IMR-90 (cell line): ENCODE data around the gene HERC3. TPM values are rescaled to one million over a fixed set of nuclear protein-coding genes. Genes with fewer than 3 reads are reported as not detected.

ENCODE experiments used
- ATAC-seq: fragments of 200-7000 bp; cut with Tn5 transposase; 2 replicates; pipeline ENCODE4 v1.9.1; 2020; ENCODE audit warnings: low read depth, mild to moderate bottlenecking, moderate library complexity
- BruUV-seq: library from RNA; stranded (reverse); fragments of 400-500 nt; replicated peaks from 2 replicates; lab custom pipeline; 2021; lab: Mats Ljungman, UMichigan
- CTCF ChIA-PET: fragments of 300-600 bp; formaldehyde crosslinking; extraction: SDS; loops from one replicate; lab custom pipeline; 2021; ENCODE audit warnings: antibody characterized with exemption; lab: Yijun Ruan, JAX
- POLR2A ChIA-PET: fragments of 300-600 bp; sonication (Branson Sonifier 250); formaldehyde crosslinking; loops from one replicate; lab custom pipeline; 2022; ENCODE audit warnings: antibody characterized with exemption; ENCODE audit not compliant: unreplicated experiment; lab: Charles Lee
- DNase-seq: peaks from one replicate; pipeline ENCODE4 v3.0.0; 2013
- H2AFZ ChIP-seq: replicated peaks from 2 replicates; pipeline ENCODE3; 2013; ENCODE audit warnings: low read length, mild to moderate bottlenecking; ENCODE audit not compliant: poor library complexity
- H2AK5ac ChIP-seq: 2 replicates; pipeline ENCODE4 v1.6.1; 2013; ENCODE audit warnings: low read depth, low read length, inconsistent platforms
- H2AK9ac ChIP-seq: replicated peaks from 2 replicates; pipeline ENCODE3; 2013; ENCODE audit warnings: mild to moderate bottlenecking, low read depth, low read length, moderate library complexity; ENCODE audit not compliant: poor library complexity
- H2BK120ac ChIP-seq: 2 replicates; pipeline ENCODE4 v1.6.1; 2013; ENCODE audit warnings: low read depth, low read length, inconsistent platforms
- H2BK15ac ChIP-seq: 3 replicates; pipeline ENCODE4 v1.6.1; 2013; ENCODE audit warnings: low read depth, low read length, inconsistent platforms
- H2BK20ac ChIP-seq: 2 replicates; pipeline ENCODE4 v1.6.1; 2013; ENCODE audit warnings: low read depth, mild to moderate bottlenecking, inconsistent platforms, low read length, moderate library complexity
- H2BK5ac ChIP-seq: 2 replicates; pipeline ENCODE4 v1.6.1; 2013; ENCODE audit warnings: mild to moderate bottlenecking, low read depth, low read length, inconsistent platforms; ENCODE audit not compliant: poor library complexity, severe bottlenecking
- H3K14ac ChIP-seq: replicated peaks from 2 replicates; pipeline ENCODE4 v1.6.1; 2013; ENCODE audit warnings: low read depth, low read length, inconsistent platforms
- H3K18ac ChIP-seq: 2 replicates; pipeline ENCODE4 v1.6.1; 2013; ENCODE audit warnings: low read depth, low read length, control low read depth
- H3K23ac ChIP-seq: 2 replicates; pipeline ENCODE4 v1.6.1; 2013; ENCODE audit warnings: low read depth, low read length, inconsistent platforms
- H3K27ac ChIP-seq: 2 replicates; pipeline ENCODE4 v1.5.1; 2013; ENCODE audit warnings: mild to moderate bottlenecking, control low read depth, low read length; ENCODE audit not compliant: insufficient read depth
- H3K27me3 ChIP-seq: 2 replicates; pipeline ENCODE4 v1.6.1; 2013; ENCODE audit warnings: low read length; ENCODE audit not compliant: control insufficient read depth, insufficient read depth
- H3K36me3 ChIP-seq: 2 replicates; pipeline ENCODE4 v1.6.1; 2013; ENCODE audit warnings: low read length, mixed read lengths; ENCODE audit not compliant: control insufficient read depth, insufficient read depth
- H3K4ac ChIP-seq: 2 replicates; pipeline ENCODE4 v1.6.1; 2013; ENCODE audit warnings: low read depth, low read length, inconsistent platforms
- H3K4me1 ChIP-seq: 2 replicates; pipeline ENCODE4 v1.6.1; 2013; ENCODE audit warnings: low read length, mixed read lengths; ENCODE audit not compliant: control insufficient read depth, insufficient read depth
- H3K4me2 ChIP-seq: 2 replicates; pipeline ENCODE4 v1.6.1; 2013; ENCODE audit warnings: low read depth, mild to moderate bottlenecking, control low read depth, low read length, moderate library complexity
- H3K4me3 ChIP-seq: 2 replicates; pipeline ENCODE4 v1.5.1; 2013; ENCODE audit warnings: low read depth, mild to moderate bottlenecking, control low read depth, low read length, moderate library complexity; ENCODE audit not compliant: insufficient read depth
- H3K56ac ChIP-seq: 2 replicates; pipeline ENCODE4 v1.6.1; 2013; ENCODE audit warnings: low read length, inconsistent platforms; ENCODE audit not compliant: insufficient read depth; ENCODE audit errors: extremely low read depth
- H3K79me1 ChIP-seq, 2 experiments: 2 replicates each; pipeline ENCODE4 v1.6.1; 2013; ENCODE audit warnings: low read length in 2 of 2, inconsistent platforms in 1 of 2, low read depth in 1 of 2
- H3K9ac ChIP-seq: 2 replicates; pipeline ENCODE4 v1.6.1; 2013; ENCODE audit warnings: low read depth, low read length, control low read depth
- H3K9me1 ChIP-seq: 2 replicates; pipeline ENCODE4 v1.6.1; 2013; ENCODE audit warnings: low read length, inconsistent platforms; ENCODE audit not compliant: insufficient read depth
- H3K9me3 ChIP-seq: 2 replicates; pipeline ENCODE4 v1.6.1; 2013; ENCODE audit warnings: low read length; ENCODE audit not compliant: control insufficient read depth, insufficient read depth
- H4K20me1 ChIP-seq: 2 replicates; pipeline ENCODE4 v1.6.1; 2013; ENCODE audit warnings: low read length, inconsistent platforms; ENCODE audit not compliant: insufficient read depth
- H4K5ac ChIP-seq: 2 replicates; pipeline ENCODE4 v1.6.1; 2013; ENCODE audit warnings: mild to moderate bottlenecking, low read depth, low read length, control low read depth
- H4K8ac ChIP-seq, 2 experiments: 2 replicates each; pipeline ENCODE4 v1.6.1; 2013; ENCODE audit warnings: low read depth in 2 of 2, low read length in 2 of 2, control low read depth in 1 of 2, inconsistent platforms in 1 of 2
- H4K91ac ChIP-seq: 2 replicates; pipeline ENCODE4 v1.6.1; 2013; ENCODE audit warnings: low read depth, low read length, inconsistent platforms; ENCODE audit not compliant: insufficient read depth
- CHD1 ChIP-seq: IDR thresholded peaks from 2 replicates; pipeline ENCODE4 v1.6.1; 2012; ENCODE audit warnings: low read depth, low read length, improper control_type of control experiment
- RCOR1 ChIP-seq: IDR thresholded peaks from 2 replicates; pipeline ENCODE4 v1.6.1; 2012; ENCODE audit warnings: mild to moderate bottlenecking, low read length, improper control_type of control experiment; ENCODE audit not compliant: insufficient replicate concordance
- WGBS, 2 experiments: methylation state at CpG; one replicate each; pipeline versions ENCODE4 v1.1.5 to v1.1.7; 2013; ENCODE audit warnings: missing lambda C conversion rate in 2 of 2; ENCODE audit not compliant: insufficient read length in 1 of 2; ENCODE audit errors: extremely low coverage in 2 of 2; 5-methylcytosine and 5-hydroxymethylcytosine counted together
- dilution Hi-C: fragments of 300-500 bp; cut with HindIII; formaldehyde crosslinking; loops from one replicate; pipeline ENCODE4 v1.14.3; 2018; ENCODE audit warnings: low sequenced_read_pairs; ENCODE audit not compliant: unreplicated experiment
- in situ Hi-C: fragments of 300-500 bp; cut with MboI; formaldehyde crosslinking; loops from 3 replicates; pipeline ENCODE4 v1.14.3; 2019; ENCODE audit warnings: low sequenced_read_pairs, inconsistent platforms, mixed read lengths
- intact Hi-C: fragments of 100-400 bp; cut with micrococcal nuclease; formaldehyde crosslinking; loops from 2 replicates; pipeline ENCODE4 v1.10.0; 2022
- polyA plus RNA-seq, 3 experiments: library from polyadenylated mRNA; depleted of rRNA; stranded (reverse); fragments of >200 nt; gene quantifications; 2 replicates each; pipeline ENCODE4 v1.2.3, GENCODE V29; 2012; ENCODE audit warnings: low replicate concordance in 1 of 3
- total RNA-seq: library from RNA; depleted of rRNA; stranded (reverse); fragments of >200 nt; gene quantifications from 2 replicates; pipeline ENCODE4 v1.2.3, GENCODE V29; 2012
- TF ChIP-seq, protein P1 (sequence below): fragments of 150-350 bp; IDR thresholded peaks from 2 replicates; pipeline ENCODE4 v1.6.1; 2016; ENCODE audit warnings: low read depth, mild to moderate bottlenecking, low read length, moderate library complexity, borderline replicate concordance

HERC3 gene
- total and polyA plus RNA-seq, 2 of the 4 experiments (the other 2 are of a cell fraction), result 8.9 to 9.5 TPM

DNA sequence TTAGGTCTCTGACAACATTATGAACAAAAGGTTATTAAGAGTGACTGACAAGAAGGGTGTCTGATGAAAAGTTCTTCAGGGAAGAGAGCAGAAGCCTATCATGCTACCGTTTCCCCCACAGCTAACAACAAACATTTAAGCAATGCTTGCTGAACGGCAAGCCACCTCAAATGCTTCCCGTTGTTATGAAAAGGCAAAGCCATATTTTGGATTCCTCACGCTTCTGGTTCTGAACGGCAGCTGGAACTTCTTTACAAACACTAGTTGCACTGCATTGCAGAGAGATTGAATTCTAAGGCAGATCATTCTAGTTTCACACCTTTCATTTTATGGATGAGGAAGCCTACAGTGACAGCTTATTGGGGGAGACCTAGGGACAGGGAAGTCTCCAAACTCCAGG, 153.9 kb downstream of the HERC3 start:
- Histone ChIP-seq H3K4ac (no peak overlapping the region), H4K20me1 (no peaks in the 10 kb centered on the region), H3K9ac (no peak overlapping the region), H2AFZ (no peak overlapping the region), H3K14ac (peak overlapping the region; percentile 22; the same call in 1 of the 2 replicates), H3K23ac (no peak overlapping the region), H2BK15ac (no peak overlapping the region), H3K27ac (no peak overlapping the region; the same call in 1 of the 2 replicates), H3K9me1 (peaks cover 9% of the 10 kb centered on the region), H2AK5ac (no peak overlapping the region; the same call in 1 of the 2 replicates), H4K8ac (no peak overlapping the region), H3K4me3 (no peak overlapping the region), H2AK9ac (no peak overlapping the region), H3K27me3 (no peaks in the 10 kb centered on the region), H3K18ac (no peak overlapping the region), H4K91ac (no peak overlapping the region), H3K4me1 (peaks cover 5% of the 10 kb centered on the region), H2BK5ac (no peak overlapping the region), H3K36me3 (peaks cover 34% of the 10 kb centered on the region), H3K56ac (no peak overlapping the region), H2BK120ac (no peak overlapping the region), H4K5ac (no peak overlapping the region), H2BK20ac (no peak overlapping the region), H3K9me3 (no peaks in the 10 kb centered on the region), H3K4me2 (no peak overlapping the region), H3K79me1 (no peaks in the 10 kb centered on the region; a peak in 1 of 4 replicates)
- in situ Hi-C loops, result no loop called here
- CTCF ChIA-PET, result interaction anchor here (0.7 to 1.2 kb wide), 3 partner anchors 9 to 73 kb away, joined by 3 read pairs; no protein-coding TSS in a partner anchor
- peak; percentile 44 for ATAC-seq
- TF ChIP-seq CHD1 (no peak), RCOR1 (no peak)
- TF ChIP-seq, protein P1, sequence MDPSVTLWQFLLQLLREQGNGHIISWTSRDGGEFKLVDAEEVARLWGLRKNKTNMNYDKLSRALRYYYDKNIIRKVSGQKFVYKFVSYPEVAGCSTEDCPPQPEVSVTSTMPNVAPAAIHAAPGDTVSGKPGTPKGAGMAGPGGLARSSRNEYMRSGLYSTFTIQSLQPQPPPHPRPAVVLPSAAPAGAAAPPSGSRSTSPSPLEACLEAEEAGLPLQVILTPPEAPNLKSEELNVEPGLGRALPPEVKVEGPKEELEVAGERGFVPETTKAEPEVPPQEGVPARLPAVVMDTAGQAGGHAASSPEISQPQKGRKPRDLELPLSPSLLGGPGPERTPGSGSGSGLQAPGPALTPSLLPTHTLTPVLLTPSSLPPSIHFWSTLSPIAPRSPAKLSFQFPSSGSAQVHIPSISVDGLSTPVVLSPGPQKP, result no peak
- DNase-seq, result peak; percentile 35
- intact Hi-C loops, result no loop called here
- dilution Hi-C loops, result no loop called here
- POLR2A ChIA-PET, result no interaction called here
- no TSS peak for BruUV-seq
- no CpG with 5 or more reads among the region's 5 CpGs for WGBS, 2 experiments
